DOHH2 (cell line): ENCODE data around the gene ACTG1.

ENCODE experiments used
- H3F3A ChIP-seq: fragments of 200-600 bp; sonication (generic), shearing (Covaris generic); 2 replicates; pipeline ENCODE4 v1.6.0; 2016; ENCODE audit warnings: antibody characterized with exemption, mild to moderate bottlenecking; ENCODE audit not compliant: control insufficient read depth, insufficient read depth
- H3K27ac ChIP-seq: fragments of 200-600 bp; sonication (generic); 2 replicates; pipeline ENCODE4 v1.5.1; 2014; ENCODE audit warnings: low read depth, mild to moderate bottlenecking, low read length, moderate library complexity
- H3K27me3 ChIP-seq: fragments of 200-600 bp; sonication (generic); 2 replicates; pipeline ENCODE4 v1.6.1; 2014; ENCODE audit warnings: mild to moderate bottlenecking, low read length, mixed read lengths; ENCODE audit not compliant: control insufficient read depth
- H3K36me3 ChIP-seq: fragments of 200-600 bp; sonication (generic); 2 replicates; pipeline ENCODE4 v1.6.1; 2014; ENCODE audit warnings: mild to moderate bottlenecking, low read length, moderate library complexity, mixed read lengths; ENCODE audit not compliant: control insufficient read depth
- H3K4me1 ChIP-seq: fragments of 200-600 bp; sonication (generic); 2 replicates; pipeline ENCODE4 v1.6.1; 2014; ENCODE audit warnings: mild to moderate bottlenecking, low read length, mixed read lengths; ENCODE audit not compliant: control insufficient read depth
- H3K4me2 ChIP-seq: fragments of 200-600 bp; sonication (generic); 2 replicates; pipeline ENCODE4 v1.6.0; 2014; ENCODE audit warnings: mild to moderate bottlenecking, low read length, moderate library complexity
- H3K4me3 ChIP-seq: fragments of 200-600 bp; sonication (generic); 2 replicates; pipeline ENCODE4 v1.5.1; 2014; ENCODE audit warnings: mild to moderate bottlenecking, low read length, mixed read lengths
- H3K79me2 ChIP-seq: fragments of 200-600 bp; sonication (generic); 2 replicates; pipeline ENCODE4 v1.6.1; 2014; ENCODE audit warnings: mild to moderate bottlenecking, low read length, mixed read lengths; ENCODE audit not compliant: control insufficient read depth
- H3K9me2 ChIP-seq: fragments of 200-600 bp; sonication (generic); replicated peaks from 2 replicates; pipeline ENCODE4 v1.6.1; 2014; ENCODE audit warnings: mild to moderate bottlenecking, low read length, mixed read lengths; ENCODE audit not compliant: control insufficient read depth
- H3K9me3 ChIP-seq: fragments of 200-600 bp; sonication (generic); 2 replicates; pipeline ENCODE4 v1.6.1; 2014; ENCODE audit warnings: antibody characterized with exemption, low read length, mixed read lengths; ENCODE audit not compliant: control insufficient read depth, insufficient read depth
- H4K20me1 ChIP-seq: fragments of 200-600 bp; sonication (generic); 2 replicates; pipeline ENCODE4 v1.6.0; 2014; ENCODE audit warnings: low read depth, mild to moderate bottlenecking, antibody characterized with exemption, low read length, moderate library complexity; ENCODE audit not compliant: control insufficient read depth, insufficient read depth
- EZH2phosphoT487 ChIP-seq: fragments of 200-600 bp; sonication (generic); IDR thresholded peaks from 2 replicates; pipeline ENCODE4 v1.6.1; 2017; ENCODE audit warnings: borderline replicate concordance, mild to moderate bottlenecking, antibody characterized with exemption, low read length, moderate library complexity, mixed read lengths
- TF ChIP-seq, protein P1 (sequence below): fragments of 200-600 bp; sonication (generic); IDR thresholded peaks from one replicate; pipeline ENCODE4 v1.5.1; 2014; ENCODE audit warnings: antibody characterized with exemption, mild to moderate bottlenecking, low read depth, low read length; ENCODE audit not compliant: poor library complexity, severe bottlenecking

The ACTG1 gene

DNA sequence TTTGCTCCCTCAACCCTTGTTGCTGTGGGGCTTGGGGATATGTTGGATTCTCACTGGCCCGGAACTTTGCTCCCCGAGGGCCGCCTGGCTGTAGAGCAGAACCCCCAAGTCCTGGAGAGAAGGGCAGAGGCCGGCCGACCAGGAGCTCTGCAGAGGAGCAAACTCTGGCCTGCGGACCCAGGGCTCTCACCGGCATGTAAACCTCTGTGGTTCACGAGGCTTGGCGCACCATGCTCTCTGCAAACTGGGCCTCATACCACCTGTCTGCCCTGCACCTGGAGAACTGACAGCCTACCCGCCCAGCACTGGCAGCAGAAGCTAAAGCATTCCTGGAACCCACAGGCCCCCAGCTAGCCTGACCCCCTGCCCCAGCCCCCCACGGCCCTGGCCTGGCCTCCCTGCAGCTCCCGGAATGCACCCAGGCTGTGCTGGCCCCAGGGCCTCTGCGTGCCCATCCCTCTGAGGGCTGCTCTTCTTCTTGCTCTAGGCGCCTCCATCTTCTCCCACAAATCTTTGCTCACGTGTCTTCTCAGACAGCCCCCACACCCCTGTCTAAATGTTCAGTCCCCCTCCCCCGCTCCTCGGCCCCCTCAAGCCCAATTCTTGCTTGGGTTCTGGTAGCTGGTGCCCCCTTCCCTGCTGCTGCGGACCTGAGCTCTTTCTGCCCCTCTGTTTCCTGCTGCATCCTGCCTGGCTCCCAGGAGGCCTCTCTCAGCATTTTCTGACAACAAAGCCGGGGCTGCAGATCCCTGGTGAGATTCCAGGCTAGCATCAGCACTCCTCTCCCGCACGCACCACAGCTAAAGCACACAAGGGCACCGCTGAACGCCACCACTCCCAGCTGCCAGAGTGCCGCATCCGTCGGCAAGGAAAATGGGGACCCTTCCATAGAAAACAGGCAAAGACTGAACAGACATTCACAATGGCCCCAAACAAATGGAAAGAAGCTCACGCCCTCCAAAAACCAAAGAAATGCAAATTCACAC lies 23.3 kb downstream of the ACTG1 start:
- Histone ChIP-seq H3F3A (no peaks in the 10 kb centered on the region), H3K4me2 (no peak overlapping the region), H3K36me3 (no peaks in the 10 kb centered on the region), H3K79me2 (no peaks in the 10 kb centered on the region), H3K4me3 (no peak overlapping the region), H3K27me3 (peaks cover 18% of the 10 kb centered on the region), H3K4me1 (peaks cover 17% of the 10 kb centered on the region), H3K27ac (no peak overlapping the region), H4K20me1 (no peaks in the 10 kb centered on the region), H3K9me3 (no peaks in the 10 kb centered on the region), H3K9me2 (no peaks in the 10 kb centered on the region)
- no peak for TF ChIP-seq EZH2phosphoT487
- TF ChIP-seq, protein P1, sequence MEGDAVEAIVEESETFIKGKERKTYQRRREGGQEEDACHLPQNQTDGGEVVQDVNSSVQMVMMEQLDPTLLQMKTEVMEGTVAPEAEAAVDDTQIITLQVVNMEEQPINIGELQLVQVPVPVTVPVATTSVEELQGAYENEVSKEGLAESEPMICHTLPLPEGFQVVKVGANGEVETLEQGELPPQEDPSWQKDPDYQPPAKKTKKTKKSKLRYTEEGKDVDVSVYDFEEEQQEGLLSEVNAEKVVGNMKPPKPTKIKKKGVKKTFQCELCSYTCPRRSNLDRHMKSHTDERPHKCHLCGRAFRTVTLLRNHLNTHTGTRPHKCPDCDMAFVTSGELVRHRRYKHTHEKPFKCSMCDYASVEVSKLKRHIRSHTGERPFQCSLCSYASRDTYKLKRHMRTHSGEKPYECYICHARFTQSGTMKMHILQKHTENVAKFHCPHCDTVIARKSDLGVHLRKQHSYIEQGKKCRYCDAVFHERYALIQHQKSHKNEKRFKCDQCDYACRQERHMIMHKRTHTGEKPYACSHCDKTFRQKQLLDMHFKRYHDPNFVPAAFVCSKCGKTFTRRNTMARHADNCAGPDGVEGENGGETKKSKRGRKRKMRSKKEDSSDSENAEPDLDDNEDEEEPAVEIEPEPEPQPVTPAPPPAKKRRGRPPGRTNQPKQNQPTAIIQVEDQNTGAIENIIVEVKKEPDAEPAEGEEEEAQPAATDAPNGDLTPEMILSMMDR, result no peak

DNA sequence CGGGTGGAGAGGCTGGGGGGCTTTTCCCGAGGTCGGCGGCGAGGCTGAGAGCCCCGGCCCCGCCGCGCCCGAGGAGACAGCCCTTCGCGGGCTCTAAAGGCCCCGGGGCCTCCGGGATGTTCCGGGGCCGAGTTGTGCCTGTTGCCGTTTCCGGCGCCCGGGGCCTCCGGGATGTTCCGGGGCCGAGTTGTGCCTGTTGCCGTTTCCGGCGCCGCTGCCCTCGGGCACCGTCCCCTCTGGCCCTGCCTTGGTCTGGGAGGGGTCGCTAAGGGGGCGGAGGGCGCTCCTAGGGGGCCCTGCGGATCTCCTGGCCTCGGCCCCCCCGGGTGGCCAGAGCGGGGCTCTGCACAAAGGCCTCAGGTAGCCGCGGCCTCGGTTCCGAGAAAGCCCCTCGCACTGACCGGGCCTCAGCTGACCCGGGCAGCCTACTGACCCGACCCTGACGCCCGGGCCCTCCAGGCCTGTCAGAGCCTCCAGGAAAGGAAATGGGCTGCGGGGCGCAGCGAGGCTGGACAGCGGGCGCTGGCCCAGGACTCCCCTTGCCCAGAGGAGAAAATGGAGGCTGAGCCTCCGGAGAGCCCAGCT lies 24.2 kb downstream of the ACTG1 start:
- H3F3A ChIP-seq, result no peaks in the 10 kb centered on the region
- no peaks in the 10 kb centered on the region for H3K9me2 ChIP-seq
- H3K27ac ChIP-seq, result no peak overlapping the region
- no peaks in the 10 kb centered on the region for H4K20me1 ChIP-seq
- TF ChIP-seq, protein P1, result no peak
- no peak for TF ChIP-seq EZH2phosphoT487
- no peak overlapping the region for H3K4me2 ChIP-seq
- H3K4me3 ChIP-seq, result no peak overlapping the region
- H3K4me1 ChIP-seq, result peaks cover 26% of the 10 kb centered on the region
- no peaks in the 10 kb centered on the region for H3K36me3 ChIP-seq
- H3K27me3 ChIP-seq, result peaks cover 18% of the 10 kb centered on the region
- H3K79me2 ChIP-seq, result no peaks in the 10 kb centered on the region
- no peaks in the 10 kb centered on the region for H3K9me3 ChIP-seq

DNA sequence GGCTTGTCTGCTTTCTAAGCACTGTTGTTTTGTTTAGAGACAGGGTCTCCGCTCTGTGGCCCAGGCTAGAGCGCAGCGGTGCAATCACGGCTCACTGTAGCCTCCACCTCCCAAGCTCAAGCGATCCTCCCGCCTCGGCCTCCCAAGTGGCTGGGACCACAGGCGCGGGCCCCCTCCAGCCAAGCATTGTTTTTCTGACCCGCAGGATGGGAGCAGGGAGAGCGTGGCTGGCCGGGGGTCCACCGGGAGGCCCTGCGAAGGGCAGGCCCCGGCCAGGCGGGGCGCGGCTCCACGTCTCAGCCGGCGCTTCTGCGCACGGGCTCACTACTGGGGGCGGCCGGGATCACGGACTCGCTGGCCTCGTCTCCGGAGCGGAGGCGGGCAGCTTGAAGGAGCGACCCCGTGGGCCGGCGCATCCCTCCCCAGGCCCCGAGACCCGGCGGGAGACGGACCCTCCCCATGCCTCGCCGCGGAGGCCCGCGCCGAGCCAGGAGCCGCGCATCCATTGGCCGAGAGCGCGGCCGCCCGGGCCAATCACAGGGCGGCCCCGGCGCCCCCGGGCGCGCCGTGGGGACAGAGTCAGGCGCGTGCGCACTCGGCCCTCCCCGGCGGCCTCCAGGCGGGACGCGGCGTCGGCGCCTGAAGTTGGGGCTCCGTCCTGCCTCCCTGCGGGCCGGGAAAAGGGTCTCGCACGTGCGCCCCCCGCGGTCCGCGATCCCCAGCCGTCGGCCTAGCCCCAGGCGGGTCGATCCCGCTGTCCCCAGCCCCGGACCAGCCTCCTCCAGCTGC lies 24.9 kb downstream of the ACTG1 start:
- H4K20me1 ChIP-seq, result no peaks in the 10 kb centered on the region
- H3K4me1 ChIP-seq, result peaks cover 32% of the 10 kb centered on the region
- no peak for TF ChIP-seq EZH2phosphoT487
- TF ChIP-seq, protein P1, result no peak
- H3K4me3 ChIP-seq, result no peak overlapping the region
- H3K36me3 ChIP-seq, result no peaks in the 10 kb centered on the region
- peaks cover 14% of the 10 kb centered on the region for H3K27me3 ChIP-seq
- no peak overlapping the region for H3K4me2 ChIP-seq
- H3K27ac ChIP-seq, result no peak overlapping the region
- H3K9me2 ChIP-seq, result no peaks in the 10 kb centered on the region
- no peaks in the 10 kb centered on the region for H3K9me3 ChIP-seq
- no peaks in the 10 kb centered on the region for H3F3A ChIP-seq
- no peaks in the 10 kb centered on the region for H3K79me2 ChIP-seq
